Natural killer cell treated with Interleukin-12 subunit alpha and Interleukin-12 subunit beta and Interleukin-15 and Interleukin-18, amount 100 ng/mL, for 72 hours (primary cell): ENCODE measurements around the gene UBAC1. TPM values are rescaled to one million over a fixed set of nuclear protein-coding genes. Genes with fewer than 3 reads are reported as not detected.
"Not testable (repeated sequence)": the region's sequence is repeated elsewhere in the genome, so short reads cannot be mapped to it uniquely, and the experiment has no call there.

Source experiments
- ATAC-seq, 2 donors: fragments of 150-1000 bp; cut with Tn5 transposase in 1 of 2; sonication (Bioruptor Pico), chemical (Tn5 transposase) in 1 of 2; 2 replicates each; pipeline ENCODE4 v1.10.0; 2021
- DNase-seq: peaks from one replicate; pipeline ENCODE4 v3.0.0; 2022; ENCODE audit warnings: low spot score
- H3K27ac Mint-ChIP-seq, 2 donors: 1 replicate in 1 of 2; 2 replicates in 1 of 2; pipeline ENCODE4 v1.8.0; 2022; ENCODE audit warnings: mixed read lengths in 2 of 2, mild to moderate bottlenecking in 1 of 2, moderate library complexity in 1 of 2
- H3K27me3 Mint-ChIP-seq, 2 donors: 1 replicate in 1 of 2; 2 replicates in 1 of 2; pipeline ENCODE4 v1.8.0; 2022; ENCODE audit warnings: mixed read lengths in 2 of 2
- H3K36me3 Mint-ChIP-seq: one replicate; pipeline ENCODE4 v1.8.0; 2022; ENCODE audit warnings: mixed read lengths
- H3K4me1 Mint-ChIP-seq, 2 donors: 1 replicate in 1 of 2; 2 replicates in 1 of 2; pipeline ENCODE4 v1.8.0; 2022; ENCODE audit warnings: low read depth in 2 of 2, mixed read lengths in 2 of 2, mild to moderate bottlenecking in 1 of 2
- H3K4me3 Mint-ChIP-seq: one replicate; pipeline ENCODE4 v1.8.0; 2022; ENCODE audit warnings: mixed read lengths
- H3K9me3 Mint-ChIP-seq: 2 replicates; pipeline ENCODE4 v1.8.0; 2022; ENCODE audit warnings: mixed read lengths
- total RNA-seq, 2 donors: library from RNA; stranded (reverse); gene quantifications; one replicate each; pipeline ENCODE4 v1.2.3, GENCODE V29; 2022

Gene UBAC1
- total RNA-seq, 2 donors from 2014 or later = 28.9 to 42.4 TPM

GRCh38 chr9:135927195-135928013, 33.8 kb downstream of the UBAC1 start:
- no peak overlapping the region for H3K27ac Mint-ChIP-seq
- H3K9me3 Mint-ChIP-seq = no peaks in the 10 kb centered on the region
- DNase-seq = no peak
- ATAC-seq = no peak
- peaks cover 7 to 10% of the 10 kb centered on the region in 2 donors for H3K4me1 Mint-ChIP-seq
- H3K4me3 Mint-ChIP-seq = no peak overlapping the region
- no peaks in the 10 kb centered on the region for H3K27me3 Mint-ChIP-seq
- peaks cover 3% of the 10 kb centered on the region for H3K36me3 Mint-ChIP-seq

- ATAC-seq (peak; percentile 98 to 99), DNase-seq (peak; percentile 94)
- Mint-ChIP-seq H3K36me3 (no peaks in the 10 kb centered on the region), H3K4me3 (no peak overlapping the region), H3K27ac (peak overlapping the region; percentile 44 to 77), H3K9me3 (no peaks in the 10 kb centered on the region), H3K27me3 (no peaks in the 10 kb centered on the region), H3K4me1 (peaks cover 7 to 10% of the 10 kb centered on the region in 2 donors)
Observed at GRCh38 chr9:135926402-135927194, 34.6 kb downstream of the UBAC1 start.

GRCh38 chr9:135925496-135926133, 35.6 kb downstream of the UBAC1 start:
- peak overlapping the region in 1 of 2 donors; percentile 44 for H3K27ac Mint-ChIP-seq
- H3K4me3 Mint-ChIP-seq = peak overlapping the region; percentile 30
- H3K9me3 Mint-ChIP-seq = no peaks in the 10 kb centered on the region
- no peaks in the 10 kb centered on the region for H3K36me3 Mint-ChIP-seq
- no peak for DNase-seq
- no peak for ATAC-seq
- peaks cover 7 to 10% of the 10 kb centered on the region in 2 donors for H3K4me1 Mint-ChIP-seq
- H3K27me3 Mint-ChIP-seq = no peaks in the 10 kb centered on the region

GRCh38 chr9:135924628-135925338, 36.4 kb downstream of the UBAC1 start:
- Mint-ChIP-seq H3K27ac (peak overlapping the region in 1 of 2 donors; percentile 44), H3K9me3 (no peaks in the 10 kb centered on the region), H3K4me1 (peaks cover 7 to 10% of the 10 kb centered on the region in 2 donors), H3K4me3 (peak overlapping the region; percentile 12), H3K27me3 (no peaks in the 10 kb centered on the region), H3K36me3 (no peaks in the 10 kb centered on the region)
- DNase-seq (no peak), ATAC-seq (no peak)

- peaks cover 7% of the 10 kb centered on the region for H3K36me3 Mint-ChIP-seq
- peaks cover 7 to 10% of the 10 kb centered on the region in 2 donors for H3K4me1 Mint-ChIP-seq
- H3K27me3 Mint-ChIP-seq = no peaks in the 10 kb centered on the region
- peaks cover 4% of the 10 kb centered on the region for H3K9me3 Mint-ChIP-seq
- H3K4me3 Mint-ChIP-seq = no peak overlapping the region
- ATAC-seq = no peak
- H3K27ac Mint-ChIP-seq = no peak overlapping the region
- DNase-seq = no peak
Observed at GRCh38 chr9:135923508-135923907, 37.7 kb downstream of the UBAC1 start.

GRCh38 chr9:135921749-135922310, 39.3 kb downstream of the UBAC1 start:
- ATAC-seq = no peak
- peaks cover 0 to 4% of the 10 kb centered on the region in 2 donors for H3K4me1 Mint-ChIP-seq
- peaks cover 8% of the 10 kb centered on the region for H3K9me3 Mint-ChIP-seq

GRCh38 chr9:135920973-135921585, 40.1 kb downstream of the UBAC1 start:
- no peak overlapping the region for H3K27ac Mint-ChIP-seq
- DNase-seq (no peak), ATAC-seq (no peak)
- H3K9me3 Mint-ChIP-seq = peaks cover 8% of the 10 kb centered on the region
- peaks cover 0 to 4% of the 10 kb centered on the region in 2 donors for H3K4me1 Mint-ChIP-seq
- H3K36me3 Mint-ChIP-seq = peaks cover 17% of the 10 kb centered on the region
- H3K4me3 Mint-ChIP-seq = no peak overlapping the region
- no peaks in the 10 kb centered on the region for H3K27me3 Mint-ChIP-seq

More at GRCh38 chr9:135921749-135922310, 39.3 kb downstream of the UBAC1 start:
- peaks cover 14% of the 10 kb centered on the region for H3K36me3 Mint-ChIP-seq
- H3K27ac Mint-ChIP-seq = no peak overlapping the region
- DNase-seq = no peak
- no peaks in the 10 kb centered on the region for H3K27me3 Mint-ChIP-seq
- no peak overlapping the region for H3K4me3 Mint-ChIP-seq

- H3K9me3 Mint-ChIP-seq = peaks cover 8% of the 10 kb centered on the region
- peak in 1 of 2 donors; percentile 21 for ATAC-seq
- peaks cover 0 to 1% of the 10 kb centered on the region in 2 donors for H3K4me1 Mint-ChIP-seq
- DNase-seq = no peak
- peaks cover 24% of the 10 kb centered on the region for H3K36me3 Mint-ChIP-seq
- H3K27me3 Mint-ChIP-seq = no peaks in the 10 kb centered on the region
- H3K4me3 Mint-ChIP-seq = no peak overlapping the region
- H3K27ac Mint-ChIP-seq = no peak overlapping the region
Observed at GRCh38 chr9:135920256-135920930, 40.8 kb downstream of the UBAC1 start.

- H3K27ac Mint-ChIP-seq = no peak overlapping the region
- no peaks in the 10 kb centered on the region for H3K4me1 Mint-ChIP-seq
- ATAC-seq (no peak), DNase-seq (no peak)
- no peak overlapping the region for H3K4me3 Mint-ChIP-seq
- H3K36me3 Mint-ChIP-seq = peaks cover 31% of the 10 kb centered on the region
- H3K9me3 Mint-ChIP-seq = peaks cover 8% of the 10 kb centered on the region
- no peaks in the 10 kb centered on the region for H3K27me3 Mint-ChIP-seq
Observed at GRCh38 chr9:135919318-135919890, 41.8 kb downstream of the UBAC1 start.

- H3K4me1 Mint-ChIP-seq = peaks cover 10 to 12% of the 10 kb centered on the region in 2 donors
- H3K27ac Mint-ChIP-seq, DNase-seq, H3K27me3 Mint-ChIP-seq, H3K4me3 Mint-ChIP-seq, ATAC-seq: not testable (repeated sequence)
- H3K36me3 Mint-ChIP-seq = peaks cover 49% of the 10 kb centered on the region
- peaks cover 11% of the 10 kb centered on the region for H3K9me3 Mint-ChIP-seq
Observed at GRCh38 chr9:135916227-135916626, 44.9 kb downstream of the UBAC1 start.

- peaks cover 56% of the 10 kb centered on the region for H3K36me3 Mint-ChIP-seq
- no peak for DNase-seq
Observed at GRCh38 chr9:135914921-135915320, 46.3 kb downstream of the UBAC1 start.

GRCh38 chr9:135911233-135911632, 49.9 kb downstream of the UBAC1 start:
- not testable (repeated sequence) for H3K4me3 Mint-ChIP-seq, ATAC-seq, DNase-seq, H3K27ac Mint-ChIP-seq, H3K9me3 Mint-ChIP-seq, H3K27me3 Mint-ChIP-seq
- peaks cover 41% of the 10 kb centered on the region for H3K36me3 Mint-ChIP-seq
- peaks cover 28 to 34% of the 10 kb centered on the region in 2 donors for H3K4me1 Mint-ChIP-seq

More at GRCh38 chr9:135914921-135915320, 46.3 kb downstream of the UBAC1 start:
- H3K4me3 Mint-ChIP-seq = no peak overlapping the region
- H3K4me1 Mint-ChIP-seq = peaks cover 15 to 22% of the 10 kb centered on the region in 2 donors
- peaks cover 11% of the 10 kb centered on the region for H3K9me3 Mint-ChIP-seq
- no peak for ATAC-seq
- H3K27ac Mint-ChIP-seq = no peak overlapping the region
- H3K27me3 Mint-ChIP-seq = no peaks in the 10 kb centered on the region
